GM10248 (cell line): ENCODE measurements around the gene TBC1D19.

Experiments
- CTCF ChIA-PET: fragments of 300-600 bp; sonication (Branson Sonifier 250); formaldehyde crosslinking; extraction: SDS; loops from one replicate; lab custom pipeline; 2021; ENCODE audit warnings: antibody characterized with exemption; lab: Yijun Ruan, JAX
- POLR2A ChIA-PET: fragments of 350-650 bp; sonication (Branson Sonifier 250); formaldehyde crosslinking; extraction: SDS; loops from one replicate; lab custom pipeline; 2020; ENCODE audit warnings: antibody characterized with exemption; lab: Yijun Ruan, JAX
- DNase-seq: peaks from one replicate; pipeline ENCODE4 v3.0.0; 2012; ENCODE audit errors: extremely low spot score
- TF ChIP-seq, protein P1 (sequence below): IDR thresholded peaks from 2 replicates; pipeline ENCODE4 v1.5.1; 2012; ENCODE audit warnings: mild to moderate bottlenecking, low read depth; ENCODE audit errors: extremely low read depth, missing control alignments, control extremely low read depth

Gene TBC1D19

DNA sequence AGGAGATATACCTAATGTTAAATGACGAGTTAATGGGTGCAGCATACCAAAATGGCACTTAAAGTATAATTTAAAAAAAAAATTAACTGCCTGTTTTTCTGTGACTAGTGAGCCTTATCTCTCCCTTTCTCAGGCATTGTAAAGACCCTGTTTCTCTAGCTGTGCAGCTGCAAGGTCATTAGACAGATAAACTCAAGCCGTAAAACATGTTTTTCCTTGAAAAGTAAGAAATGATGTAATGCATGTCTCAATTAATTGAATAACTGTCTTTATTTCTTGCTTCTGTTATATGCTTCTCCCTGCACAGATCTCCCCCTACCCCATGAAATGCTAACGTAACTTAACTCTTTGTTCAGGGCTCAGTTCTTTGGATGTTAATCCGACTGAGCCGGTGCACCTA is 10.5 kb downstream of the TBC1D19 start:
- no peak for DNase-seq
- TF ChIP-seq, protein P1, sequence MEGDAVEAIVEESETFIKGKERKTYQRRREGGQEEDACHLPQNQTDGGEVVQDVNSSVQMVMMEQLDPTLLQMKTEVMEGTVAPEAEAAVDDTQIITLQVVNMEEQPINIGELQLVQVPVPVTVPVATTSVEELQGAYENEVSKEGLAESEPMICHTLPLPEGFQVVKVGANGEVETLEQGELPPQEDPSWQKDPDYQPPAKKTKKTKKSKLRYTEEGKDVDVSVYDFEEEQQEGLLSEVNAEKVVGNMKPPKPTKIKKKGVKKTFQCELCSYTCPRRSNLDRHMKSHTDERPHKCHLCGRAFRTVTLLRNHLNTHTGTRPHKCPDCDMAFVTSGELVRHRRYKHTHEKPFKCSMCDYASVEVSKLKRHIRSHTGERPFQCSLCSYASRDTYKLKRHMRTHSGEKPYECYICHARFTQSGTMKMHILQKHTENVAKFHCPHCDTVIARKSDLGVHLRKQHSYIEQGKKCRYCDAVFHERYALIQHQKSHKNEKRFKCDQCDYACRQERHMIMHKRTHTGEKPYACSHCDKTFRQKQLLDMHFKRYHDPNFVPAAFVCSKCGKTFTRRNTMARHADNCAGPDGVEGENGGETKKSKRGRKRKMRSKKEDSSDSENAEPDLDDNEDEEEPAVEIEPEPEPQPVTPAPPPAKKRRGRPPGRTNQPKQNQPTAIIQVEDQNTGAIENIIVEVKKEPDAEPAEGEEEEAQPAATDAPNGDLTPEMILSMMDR = no peak
- POLR2A ChIA-PET = no interaction called here
- CTCF ChIA-PET = no interaction called here

DNA sequence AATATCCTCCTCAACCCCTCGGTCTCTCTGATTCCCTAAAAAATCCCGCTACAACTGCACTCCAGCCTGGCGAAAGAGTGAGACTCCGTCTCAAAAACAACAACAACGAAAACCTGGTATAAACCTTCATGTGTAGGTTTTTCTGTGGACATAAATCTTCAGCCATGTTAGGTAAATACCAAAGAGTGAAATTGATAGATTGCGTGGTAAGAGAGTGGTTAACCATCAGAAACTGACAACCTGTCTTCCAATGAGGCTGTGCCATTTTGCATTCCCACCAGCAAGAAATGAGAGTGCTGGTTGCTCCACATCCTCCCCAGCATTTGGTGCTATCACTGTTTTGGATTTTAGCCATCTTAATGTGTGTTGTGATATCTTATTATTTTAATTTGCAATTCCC is 10.9 kb downstream of the TBC1D19 start:
- TF ChIP-seq, protein P1 = no peak
- POLR2A ChIA-PET = no interaction called here
- CTCF ChIA-PET = no interaction called here
- DNase-seq = no peak

DNA sequence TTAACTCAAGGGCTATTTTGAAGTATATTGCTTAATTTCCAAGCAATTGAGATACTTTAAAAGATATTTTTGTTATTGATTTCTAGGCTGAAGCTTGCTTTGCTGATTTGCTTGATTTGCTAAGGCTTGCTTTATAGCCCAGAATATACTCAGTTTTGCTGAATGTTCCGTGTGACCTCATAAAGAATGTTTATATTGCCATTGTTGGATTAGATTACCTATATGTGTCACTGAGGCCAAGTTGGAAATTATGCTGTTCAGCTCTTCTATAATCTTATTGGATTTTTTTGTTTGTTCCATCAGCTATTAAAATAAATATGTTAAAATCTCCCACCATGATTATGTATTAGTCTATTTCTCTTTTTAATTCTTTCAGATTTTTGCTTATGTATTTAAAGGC is 13.0 kb downstream of the TBC1D19 start:
- DNase-seq = no peak
- POLR2A ChIA-PET = no interaction called here
- TF ChIP-seq, protein P1 = no peak
- CTCF ChIA-PET = no interaction called here

DNA sequence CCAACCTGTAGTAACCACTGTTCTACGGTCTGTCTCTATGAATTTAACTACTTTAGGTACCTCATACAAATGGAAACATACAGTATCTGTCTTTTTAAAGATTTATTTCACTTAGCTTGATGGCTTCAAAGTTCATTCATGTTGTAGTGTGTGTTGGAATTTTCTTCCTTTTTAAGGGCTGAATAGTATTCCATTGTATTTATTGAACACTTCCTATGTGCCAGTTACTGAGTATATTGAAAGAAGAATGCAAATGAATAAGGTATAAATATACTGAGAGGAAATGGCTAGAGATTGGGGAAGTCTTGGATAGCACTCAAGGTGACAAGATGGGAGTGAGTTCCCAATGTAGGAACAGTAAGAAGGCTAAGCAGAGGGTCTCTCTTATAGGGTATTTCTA is 17.3 kb downstream of the TBC1D19 start:
- ChIA-PET POLR2A (no interaction called here), CTCF (interaction anchor here (0.7 to 1.4 kb wide), 4 partner anchors 8 to 400 kb away, joined by 3 to 4 read pairs (median 3); no protein-coding TSS in a partner anchor)
- TF ChIP-seq, protein P1 = no peak
- no peak for DNase-seq

DNA sequence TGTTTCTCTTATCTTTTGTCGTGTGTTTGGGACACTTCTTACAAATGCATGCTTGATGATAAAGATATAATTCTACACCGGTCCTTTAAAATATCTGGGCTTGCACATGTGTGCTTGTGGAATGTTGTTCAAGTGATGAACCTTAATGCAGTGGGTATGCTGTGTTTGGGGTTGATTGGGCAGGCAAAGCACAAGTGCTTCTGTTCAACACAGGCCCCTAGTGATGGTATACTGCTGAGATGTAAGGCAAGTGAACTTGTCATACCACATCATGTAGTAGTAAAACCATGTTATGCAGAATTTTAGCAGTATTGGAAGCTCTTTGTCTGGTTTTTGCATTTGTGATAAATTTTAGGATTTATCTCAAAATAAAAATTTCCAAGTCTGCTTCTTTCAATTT is 23.9 kb downstream of the TBC1D19 start:
- ChIA-PET CTCF (no interaction called here), POLR2A (no interaction called here)
- no peak for DNase-seq
- TF ChIP-seq, protein P1 = no peak

DNA sequence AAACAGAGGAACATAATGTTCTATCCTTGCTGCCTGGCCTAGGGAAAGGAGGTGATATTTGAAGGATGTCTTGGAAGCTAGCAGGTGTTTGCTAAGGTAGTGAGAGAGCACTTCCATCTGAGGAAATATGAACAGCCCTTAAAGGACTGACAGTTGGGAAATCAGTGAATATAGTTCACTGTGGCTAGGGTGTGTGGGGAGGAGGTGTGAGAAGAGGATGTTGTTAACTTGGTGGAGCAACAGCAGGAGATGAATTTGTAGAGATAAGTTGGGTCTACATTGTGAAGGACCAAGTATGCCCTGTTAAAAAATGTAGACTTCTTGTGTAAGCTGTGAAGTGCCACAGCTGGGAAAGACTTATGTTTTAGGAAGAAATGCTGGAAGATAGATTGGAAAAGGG is 25.5 kb downstream of the TBC1D19 start:
- POLR2A ChIA-PET = no interaction called here
- CTCF ChIA-PET = interaction anchor here (0.9 to 1.7 kb wide), 2 partner anchors 8 to 26 kb away, joined by 3 read pairs; no protein-coding TSS in a partner anchor
- DNase-seq = no peak
- TF ChIP-seq, protein P1 = no peak
